HepG2 (cell line): ENCODE data around the gene SMIM44. TPM values are rescaled to one million over a fixed set of nuclear protein-coding genes. Genes with fewer than 3 reads are reported as not detected.

Source experiments
- AKAP8 ChIP-seq: sonication (generic); formaldehyde crosslinking; IDR thresholded peaks from 2 replicates; pipeline ENCODE4 v1.5.1; 2020; ENCODE audit warnings: mild to moderate bottlenecking, missing genetic modification reagents
- GATAD1 ChIP-seq: IDR thresholded peaks from 2 replicates; pipeline ENCODE4 v1.6.1; 2016; ENCODE audit warnings: missing genetic modification reagents, missing compliant biosample characterization
- GMEB2 ChIP-seq: IDR thresholded peaks from 2 replicates; pipeline ENCODE4 v1.6.1; 2016; ENCODE audit warnings: missing biosample characterization, missing genetic modification reagents, low read depth
- HES4 ChIP-seq: sonication (generic); formaldehyde crosslinking; IDR thresholded peaks from 2 replicates; pipeline ENCODE4 v1.9.0; 2021; ENCODE audit warnings: mild to moderate bottlenecking, missing genetic modification reagents, borderline replicate concordance
- HNF1B ChIP-seq: sonication (generic); formaldehyde crosslinking; IDR thresholded peaks from 2 replicates; pipeline ENCODE4 v1.5.1; 2020; ENCODE audit warnings: mild to moderate bottlenecking, moderate library complexity, missing genetic modification reagents
- KDM4B ChIP-seq: sonication (generic); formaldehyde crosslinking; IDR thresholded peaks from 2 replicates; pipeline ENCODE4 v1.4.0; 2020; ENCODE audit warnings: missing genetic modification reagents
- KIAA2018 ChIP-seq: sonication (generic); formaldehyde crosslinking; IDR thresholded peaks from 2 replicates; pipeline ENCODE4 v1.5.0; 2020; ENCODE audit warnings: mild to moderate bottlenecking, missing genetic modification reagents, borderline replicate concordance
- MTA1 ChIP-seq: sonication (generic); formaldehyde crosslinking; IDR thresholded peaks from 2 replicates; pipeline ENCODE4 v1.4.0; 2020; ENCODE audit warnings: missing genetic modification reagents, mild to moderate bottlenecking, borderline replicate concordance
- RFXANK ChIP-seq: IDR thresholded peaks from 2 replicates; pipeline ENCODE4 v1.6.1; 2016
- TBX2 ChIP-seq: sonication (generic); formaldehyde crosslinking; IDR thresholded peaks from 2 replicates; pipeline ENCODE4 v1.5.0; 2020; ENCODE audit warnings: missing genetic modification reagents, mild to moderate bottlenecking, borderline replicate concordance
- ZBTB38 ChIP-seq: sonication (generic); formaldehyde crosslinking; IDR thresholded peaks from 2 replicates; pipeline ENCODE4 v1.5.1; 2020; ENCODE audit warnings: mild to moderate bottlenecking, missing genetic modification reagents
- ZNF335 ChIP-seq: sonication (generic); formaldehyde crosslinking; IDR thresholded peaks from 2 replicates; pipeline ENCODE4 v1.4.0; 2020; ENCODE audit warnings: missing genetic modification reagents
- ZNF839 ChIP-seq: sonication (generic); formaldehyde crosslinking; IDR thresholded peaks from 2 replicates; pipeline ENCODE4 v1.4.0; 2020; ENCODE audit warnings: missing genetic modification reagents, mild to moderate bottlenecking, borderline replicate concordance
- polyA plus RNA-seq, 8 experiments: library from polyadenylated mRNA; depleted of rRNA in 3 of 8; stranded (reverse) in 7 of 8; unstranded in 1 of 8; fragments of >200 nt; fragmentation: Illumina TruSeq in 4 of 8; extraction: Trizol in 4 of 8; gene quantifications; 2 replicates each; pipeline versions ENCODE4 v1.2.1 to v1.2.3, GENCODE V29; 2011 to 2016; ENCODE audit warnings: low read depth in 4 of 8, missing spikeins in 1 of 8, mixed read lengths in 1 of 8; ENCODE audit not compliant: insufficient read depth in 1 of 8
- total RNA-seq, 5 experiments: library from RNA; depleted of rRNA; stranded (reverse); fragments of >200 nt; fragmentation: Illumina TruSeq; extraction: Trizol; gene quantifications; 2 replicates each; pipeline ENCODE4 v1.2.3, GENCODE V29; 2016; ENCODE audit warnings: low read depth in 1 of 5
- TF ChIP-seq, protein P1 (sequence below), 2 experiments: sonication (generic) in 1 of 2; formaldehyde crosslinking in 1 of 2; IDR thresholded peaks; 2 replicates each; pipeline versions ENCODE4 v1.4.0 to v1.6.1; 2018 to 2020; ENCODE audit warnings: missing genetic modification reagents in 2 of 2, borderline replicate concordance in 1 of 2, low read depth in 1 of 2, mild to moderate bottlenecking in 1 of 2, missing biosample characterization in 1 of 2

SMIM44 gene
- total and polyA plus RNA-seq, 2 of the 13 experiments (the other 11 are each of a cell fraction or from before 2014, with no cell fraction given) = not detected

DNA sequence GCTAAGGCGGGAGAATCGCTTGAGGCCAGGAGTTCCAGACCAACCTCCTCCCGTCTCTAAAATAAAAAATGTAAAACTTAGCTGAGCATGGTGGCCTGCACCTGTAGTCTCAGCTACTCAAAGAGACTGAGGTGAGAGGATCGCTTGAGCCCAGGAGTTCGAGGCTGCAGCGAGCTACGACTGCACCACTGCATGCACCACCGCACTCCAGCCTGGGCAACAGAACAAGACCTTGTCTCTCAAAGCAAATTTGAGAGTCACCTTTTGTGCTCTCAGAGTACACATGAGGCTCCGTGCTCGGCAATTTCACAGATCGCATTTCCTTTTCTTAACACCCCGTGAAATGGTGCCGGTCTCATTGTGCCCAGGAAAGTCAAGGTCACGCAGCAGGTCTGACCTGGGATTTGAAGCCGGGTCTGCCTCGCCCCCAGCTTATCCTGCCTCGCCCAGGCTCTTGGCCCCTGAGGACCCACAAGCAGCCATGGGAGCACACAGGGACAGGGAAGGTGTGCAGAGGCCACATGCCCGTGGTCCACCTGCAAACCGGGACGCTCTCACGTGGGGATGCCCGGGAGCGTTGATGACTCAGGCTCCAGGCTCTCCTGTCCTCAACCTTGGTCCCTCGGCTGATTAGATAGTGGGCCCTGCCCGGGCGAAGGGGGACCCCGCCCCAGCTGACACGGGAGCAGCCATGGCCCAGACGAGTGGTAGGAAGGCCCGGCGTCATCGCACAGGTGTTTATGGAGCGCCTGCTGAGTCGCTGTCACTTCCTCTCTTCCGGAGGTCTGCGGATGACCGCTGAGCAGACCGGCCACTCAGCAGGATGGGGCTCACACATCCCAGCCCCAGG is 1.8 kb downstream of the SMIM44 start (continued):
- TF ChIP-seq KIAA2018 (CRISPR knock-in tag) = peak; percentile 94; the same call in 1 of the 2 replicates
- TF ChIP-seq MTA1 (CRISPR knock-in tag) = peak; percentile 40; the same call in 1 of the 2 replicates
- no peak for TF ChIP-seq GMEB2 (CRISPR knock-in tag)
- TF ChIP-seq RFXANK (CRISPR knock-in tag) = 0 out of 2 replicates have a peak, but pooled peaks have one; percentile 41
- TF ChIP-seq HNF1B (CRISPR knock-in tag) = peak; percentile 77; the same call in 1 of the 2 replicates
- TF ChIP-seq HES4 = peak; percentile 96
- no peak for TF ChIP-seq ZNF839
- 0 out of 2 replicates have a peak, but pooled peaks have one; percentile 23 for TF ChIP-seq GATAD1 (CRISPR knock-in tag)
- TF ChIP-seq ZNF335 (CRISPR knock-in tag) = peak; percentile 49; the same call in 1 of the 2 replicates
- peak; percentile 80; the same call in 1 of the 2 replicates for TF ChIP-seq TBX2 (CRISPR knock-in tag)
- TF ChIP-seq AKAP8 = peak; percentile 51; the same call in 1 of the 2 replicates
- no peak for TF ChIP-seq KDM4B (CRISPR knock-in tag)
- peak; percentile 83; the same call in 1 of the 2 replicates for TF ChIP-seq ZBTB38 (CRISPR knock-in tag)
- TF ChIP-seq, protein P1, sequence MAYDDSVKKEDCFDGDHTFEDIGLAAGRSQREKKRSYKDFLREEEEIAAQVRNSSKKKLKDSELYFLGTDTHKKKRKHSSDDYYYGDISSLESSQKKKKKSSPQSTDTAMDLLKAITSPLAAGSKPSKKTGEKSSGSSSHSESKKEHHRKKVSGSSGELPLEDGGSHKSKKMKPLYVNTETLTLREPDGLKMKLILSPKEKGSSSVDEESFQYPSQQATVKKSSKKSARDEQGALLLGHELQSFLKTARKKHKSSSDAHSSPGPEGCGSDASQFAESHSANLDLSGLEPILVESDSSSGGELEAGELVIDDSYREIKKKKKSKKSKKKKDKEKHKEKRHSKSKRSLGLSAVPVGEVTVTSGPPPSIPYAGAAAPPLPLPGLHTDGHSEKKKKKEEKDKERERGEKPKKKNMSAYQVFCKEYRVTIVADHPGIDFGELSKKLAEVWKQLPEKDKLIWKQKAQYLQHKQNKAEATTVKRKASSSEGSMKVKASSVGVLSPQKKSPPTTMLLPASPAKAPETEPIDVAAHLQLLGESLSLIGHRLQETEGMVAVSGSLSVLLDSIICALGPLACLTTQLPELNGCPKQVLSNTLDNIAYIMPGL (CRISPR knock-in tag; IDR thresholded peaks at IDR 0.05; ENCODE audit: borderline replicate concordance in 1 of 2, low read depth in 1 of 2) = peak; percentile 33 to 78; a peak in 2 of 4 replicates
